ENCODE data around the gene GBF1. TPM values are rescaled to one million over a fixed set of nuclear protein-coding genes. Genes with fewer than 3 reads are reported as not detected.

GBF1 gene
- total RNA-seq, 4 donors from 2014 or later = 34.0 to 68.3 (median 53.5) TPM

- no peak for DNase-seq
- TF ChIP-seq POLR2A (IDR thresholded peaks at IDR 0.05) (no peak), CTCF (IDR thresholded peaks at IDR 0.05) (no peak)
- Histone ChIP-seq H3K27me3 (no peaks in the 10 kb centered on the region), H3K4me1 (peaks cover 0 to under 1% of the 10 kb centered on the region in 2 donors), H3K27ac (no peak overlapping the region), H3K4me3 (replicated peaks in 1 of 3) (no peak overlapping the region), H3K9me3 (no peaks in the 10 kb centered on the region), H3K36me3 (no peaks in the 10 kb centered on the region)
- intact Hi-C loops (cut with DNase I) = no loop called here
Observed at GRCh38 chr10:102220612-102221011, 24.7 kb upstream of the GBF1 start.

GRCh38 chr10:102222797-102223196 lies 22.5 kb upstream of the GBF1 start:
- H3K27ac ChIP-seq = no peak overlapping the region
- H3K27me3 ChIP-seq = no peaks in the 10 kb centered on the region
- peaks cover 8% of the 10 kb centered on the region in 2 donors for H3K4me1 ChIP-seq
- H3K4me3 ChIP-seq (replicated peaks in 1 of 3) = no peak overlapping the region
- no peak for TF ChIP-seq POLR2A (IDR thresholded peaks at IDR 0.05)
- no peak for TF ChIP-seq CTCF (IDR thresholded peaks at IDR 0.05)
- WGBS, 2 donors = 84 to 87% methylated on average over 5 of the region's 5 CpGs
- no peaks in the 10 kb centered on the region for H3K36me3 ChIP-seq
- intact Hi-C loops (cut with DNase I) = no loop called here
- no peak for DNase-seq
- H3K9me3 ChIP-seq = no peaks in the 10 kb centered on the region

GRCh38 chr10:102225646-102226541 lies 19.4 kb upstream of the GBF1 start, which contains the start of gene ELOVL3:
Gene ELOVL3, plus strand, starts transcription at chr10:102226299. Its CDS starts 250 bp downstream, at chr10:102226549.
- no peak for TF ChIP-seq POLR2A (IDR thresholded peaks at IDR 0.05)
- TF ChIP-seq CTCF (IDR thresholded peaks at IDR 0.05) = peak in 3 of 6 experiments; percentile 2 to 13 (median 2)
- H3K27ac ChIP-seq = peak within 1 kb of the TSS; percentile 30 to 63 (median 41)
- H3K4me1 ChIP-seq = peaks cover 14 to 19% of the 10 kb centered on the region in 2 donors
- H3K36me3 ChIP-seq = no peaks in the 10 kb centered on the region
- WGBS, 2 donors = 7 to 13% methylated on average over 37 to 46 of the region's 47 CpGs
- peaks cover 2% of the 10 kb centered on the region for H3K27me3 ChIP-seq
- no peaks in the 10 kb centered on the region for H3K9me3 ChIP-seq
- peak within 1 kb of the TSS in 1 of 3 donors; percentile 8 for H3K4me3 ChIP-seq (replicated peaks in 1 of 3)
- intact Hi-C loops (cut with DNase I) = loop anchor here (5.0 kb wide), 1 partner anchor 176 kb away; no protein-coding TSS in a partner anchor
- peak; percentile 91 to 92 for DNase-seq

GRCh38 chr10:102226542-102226870 lies 18.8 kb upstream of the GBF1 start:
- Histone ChIP-seq H3K36me3 (no peaks in the 10 kb centered on the region), H3K4me1 (peaks cover 20 to 26% of the 10 kb centered on the region in 2 donors), H3K27me3 (peaks cover 7% of the 10 kb centered on the region), H3K9me3 (no peaks in the 10 kb centered on the region), H3K27ac (no peak overlapping the region), H3K4me3 (replicated peaks in 1 of 3) (no peak overlapping the region)
- no peak for TF ChIP-seq POLR2A (IDR thresholded peaks at IDR 0.05)
- no peak for TF ChIP-seq CTCF (IDR thresholded peaks at IDR 0.05)
- 55 to 71% methylated on average over 8 of the region's 8 CpGs for WGBS, 2 donors
- no peak for DNase-seq
- intact Hi-C loops (cut with DNase I) = loop anchor here (5.0 kb wide), 1 partner anchor 176 kb away; no protein-coding TSS in a partner anchor

GRCh38 chr10:102227050-102227449 lies 18.3 kb upstream of the GBF1 start:
- Histone ChIP-seq H3K9me3 (no peaks in the 10 kb centered on the region), H3K4me1 (peaks cover 22 to 28% of the 10 kb centered on the region in 2 donors), H3K4me3 (replicated peaks in 1 of 3) (no peak overlapping the region), H3K36me3 (no peaks in the 10 kb centered on the region), H3K27me3 (peaks cover 7% of the 10 kb centered on the region), H3K27ac (no peak overlapping the region)
- 53 to 72% methylated on average over 7 to 8 of the region's 8 CpGs for WGBS, 2 donors
- DNase-seq = no peak
- TF ChIP-seq POLR2A (IDR thresholded peaks at IDR 0.05) = no peak
- no peak for TF ChIP-seq CTCF (IDR thresholded peaks at IDR 0.05)
- intact Hi-C loops (cut with DNase I) = loop anchor here (5.0 kb wide), 1 partner anchor 175 kb away; no protein-coding TSS in a partner anchor

All from thyroid gland (tissue), 4 donors.